ENCODE data around the gene DUOX2.
"Not testable (repeated sequence)": the region's sequence is repeated elsewhere in the genome, so short reads cannot be mapped to it uniquely, and the experiment has no call there.

DUOX2 gene

GRCh38 chr15:45050587-45050986 lies 63.4 kb downstream of the DUOX2 start:
- TF ChIP-seq CTCF (IDR thresholded peaks at IDR 0.05; ENCODE audit: low read depth, low read length), result no peak
- no peak for DNase-seq (ENCODE audit: low read depth in 2 of 2)
- no peak overlapping the region for H3K4me3 ChIP-seq (replicated peaks in 1 of 2; ENCODE audit: low read depth in 2 of 2, low read length in 2 of 2)

- H3K4me3 ChIP-seq (replicated peaks in 1 of 2; ENCODE audit: low read depth in 2 of 2, low read length in 2 of 2), result no peak overlapping the region
- peak in 1 of 2 donors; percentile 87 for DNase-seq (ENCODE audit: low read depth in 2 of 2)
- no peak for TF ChIP-seq CTCF (IDR thresholded peaks at IDR 0.05; ENCODE audit: low read depth, low read length)
Measured at GRCh38 chr15:45048794-45049631, 65.0 kb downstream of the DUOX2 start.

GRCh38 chr15:45048449-45048793 lies 65.6 kb downstream of the DUOX2 start:
- not testable (repeated sequence) for H3K4me3 ChIP-seq (replicated peaks in 1 of 2; ENCODE audit: low read depth in 2 of 2, low read length in 2 of 2); DNase-seq (ENCODE audit: low read depth in 2 of 2)

GRCh38 chr15:45044270-45044669 lies 69.7 kb downstream of the DUOX2 start:
- not testable (repeated sequence) for H3K4me3 ChIP-seq (replicated peaks in 1 of 2; ENCODE audit: low read depth in 2 of 2, low read length in 2 of 2); DNase-seq (ENCODE audit: low read depth in 2 of 2)

GRCh38 chr15:45042859-45043258 lies 71.1 kb downstream of the DUOX2 start:
- not testable (repeated sequence) for DNase-seq (ENCODE audit: low read depth in 2 of 2); H3K4me3 ChIP-seq (replicated peaks in 1 of 2; ENCODE audit: low read depth in 2 of 2, low read length in 2 of 2)

Measured in cardiac fibroblast (primary cell).